Hematopoietic multipotent progenitor cell (in vitro differentiated cells): ENCODE results near the gene ZNHIT6. TPM values are rescaled to one million over a fixed set of nuclear protein-coding genes. Genes with fewer than 3 reads are reported as not detected.
"Not testable (repeated sequence)": the region's sequence is repeated elsewhere in the genome, so short reads cannot be mapped to it uniquely, and the experiment has no call there.

Experiments used
- DNase-seq, 3 donors: peaks; one replicate each; pipeline ENCODE4 v3.0.0-alpha.2; 2011 to 2015; ENCODE audit warnings: low read depth in 2 of 3, low spot score in 2 of 3
- total RNA-seq: library from RNA; depleted of rRNA; stranded (reverse); fragments of >200 nt; gene quantifications from one replicate; pipeline ENCODE4 v1.2.3, GENCODE V29; 2012

Gene ZNHIT6
- total RNA-seq, 1 donor, result 5.9 TPM

DNA sequence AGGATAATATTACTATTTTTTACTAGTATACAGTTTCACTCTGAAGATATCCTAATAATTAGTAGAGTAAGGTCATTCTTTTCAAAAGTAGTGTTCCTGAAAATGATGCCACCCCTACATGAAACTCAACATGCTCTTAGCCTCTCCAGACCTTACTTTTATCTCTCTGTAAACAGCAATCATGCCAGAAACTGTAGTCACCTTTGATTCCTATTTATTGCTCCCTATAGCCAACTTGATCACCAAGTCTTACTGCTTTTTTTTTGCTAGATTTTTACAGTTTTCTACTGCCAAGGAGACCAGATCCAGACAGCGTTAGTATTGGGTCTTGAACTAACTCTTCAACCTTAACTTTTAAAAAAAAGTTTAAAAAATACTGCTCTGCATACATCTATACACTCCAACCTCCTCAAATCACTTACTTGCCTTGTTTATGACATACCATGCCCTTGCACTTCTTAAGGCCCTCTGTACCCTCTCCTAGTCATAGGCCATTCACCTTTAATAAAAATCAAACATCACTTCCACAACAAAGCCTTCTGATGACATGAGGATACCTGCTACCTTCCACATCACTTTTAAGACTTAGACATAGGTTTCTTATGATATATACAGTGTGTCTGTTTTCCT lies 36.1 kb downstream of the ZNHIT6 start:
- no peak for DNase-seq

DNA sequence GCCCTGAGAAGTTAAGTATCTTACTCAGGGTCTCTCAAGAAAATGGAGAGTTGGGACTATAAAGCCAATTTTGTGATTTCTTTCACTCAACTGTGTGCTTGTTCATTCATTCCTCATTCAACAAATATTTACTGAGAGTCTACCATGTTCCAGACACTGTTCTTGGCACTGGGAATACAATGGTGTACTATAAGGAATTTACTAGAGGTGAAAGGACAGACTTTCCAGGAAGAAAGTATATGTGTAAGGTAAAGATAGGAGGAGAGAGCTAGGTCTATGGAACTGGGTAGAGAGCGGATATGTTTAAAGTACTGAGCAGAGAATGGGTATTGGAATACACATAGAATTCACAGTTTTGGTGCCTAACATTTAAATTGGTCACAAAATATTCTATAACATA lies 42.3 kb downstream of the ZNHIT6 start:
- no peak for DNase-seq

DNA sequence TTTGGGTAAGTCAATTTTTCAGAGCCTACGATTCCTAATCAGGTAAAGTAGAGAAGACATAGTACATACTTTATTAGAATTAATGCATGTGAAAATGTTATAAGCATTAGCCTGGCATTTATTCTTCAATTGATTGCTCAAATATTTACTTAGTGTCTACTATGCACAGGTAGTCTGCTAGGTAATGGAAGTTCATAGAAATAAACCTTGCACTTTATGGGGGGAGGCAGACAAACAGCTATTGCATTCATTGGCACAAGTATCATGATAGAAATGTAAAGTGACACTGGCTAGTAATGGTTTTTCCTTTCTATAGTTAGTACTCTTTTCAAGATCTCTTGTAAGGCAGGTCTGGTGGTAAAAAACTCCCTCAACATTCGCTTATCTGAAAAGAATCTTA lies 44.9 kb downstream of the ZNHIT6 start:
- no peak for DNase-seq

DNA sequence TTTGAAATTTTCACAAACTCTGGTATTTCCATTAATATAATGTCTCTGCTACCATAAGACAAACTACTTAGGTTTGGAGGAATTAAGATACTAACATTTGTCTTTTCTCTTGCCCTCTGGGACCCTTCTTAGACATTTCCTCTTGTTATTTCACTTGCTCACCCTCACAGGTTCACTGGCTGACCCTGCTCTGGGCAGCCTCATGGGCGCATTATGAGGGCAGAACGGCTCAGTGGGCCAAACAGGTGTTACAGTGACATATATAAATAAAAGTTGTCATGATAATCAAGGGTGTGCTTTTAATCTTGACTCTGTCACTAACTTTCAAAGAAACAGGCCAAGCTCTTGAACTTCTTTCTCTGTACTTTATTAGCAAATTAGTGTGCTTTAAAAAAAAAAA lies 46.5 kb downstream of the ZNHIT6 start:
- DNase-seq, result no peak

DNA sequence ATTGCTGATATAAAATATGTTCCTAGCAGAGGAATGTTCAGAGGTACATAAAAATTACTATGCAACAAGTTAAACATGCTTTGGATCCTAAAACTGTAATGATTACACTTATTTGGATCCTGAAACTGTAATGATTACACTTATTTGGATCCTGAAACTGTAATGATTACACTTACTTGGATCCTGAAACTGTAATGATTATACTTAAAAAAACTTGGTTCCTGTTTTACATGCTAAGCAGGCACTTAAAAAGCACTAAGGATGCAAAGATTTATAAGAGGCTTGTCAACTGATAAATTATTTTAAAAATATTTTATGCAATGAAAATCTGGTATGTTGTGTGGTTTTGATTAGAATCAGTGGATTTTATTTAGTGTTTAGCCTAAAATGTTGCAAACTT lies 47.7 kb downstream of the ZNHIT6 start:
- DNase-seq, result no peak

DNA sequence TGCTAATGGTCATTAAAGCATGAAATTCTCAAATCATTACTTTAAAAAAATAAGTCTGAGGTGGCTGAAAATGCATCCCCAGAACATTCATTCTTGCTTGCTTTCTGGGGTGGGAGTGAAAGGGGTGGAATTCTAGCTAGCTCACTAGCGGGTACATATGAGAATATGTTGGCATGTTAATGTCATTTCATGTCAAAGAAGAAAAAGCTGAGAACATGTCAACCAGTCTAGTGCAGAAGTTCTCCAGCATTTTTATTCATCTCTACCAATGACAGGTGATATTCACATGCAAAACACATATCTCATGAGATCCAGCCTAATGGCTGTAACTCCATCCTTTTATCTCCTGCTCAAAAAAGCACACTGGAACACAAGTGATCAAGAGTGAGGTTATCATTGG lies 49.1 kb downstream of the ZNHIT6 start:
- no peak for DNase-seq

DNA sequence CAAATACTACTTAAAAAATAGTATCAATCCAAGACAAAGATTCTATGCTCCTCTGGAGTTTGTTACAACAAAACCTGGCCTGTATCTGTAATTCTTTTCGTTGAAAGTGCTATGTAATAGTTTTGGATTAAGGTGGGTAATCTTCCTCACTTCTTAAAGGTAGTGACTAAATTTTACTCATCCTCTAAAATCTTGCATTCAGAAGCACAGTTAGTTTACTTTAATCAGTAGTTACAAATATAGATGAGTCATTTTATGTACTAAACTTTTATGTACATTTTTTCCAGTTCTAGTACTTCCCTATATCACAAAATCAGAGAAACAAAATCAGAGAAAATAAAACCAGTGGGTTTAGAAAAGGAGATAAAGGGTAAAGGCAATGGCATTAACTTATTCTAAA lies 51.3 kb downstream of the ZNHIT6 start:
- no peak for DNase-seq

DNA sequence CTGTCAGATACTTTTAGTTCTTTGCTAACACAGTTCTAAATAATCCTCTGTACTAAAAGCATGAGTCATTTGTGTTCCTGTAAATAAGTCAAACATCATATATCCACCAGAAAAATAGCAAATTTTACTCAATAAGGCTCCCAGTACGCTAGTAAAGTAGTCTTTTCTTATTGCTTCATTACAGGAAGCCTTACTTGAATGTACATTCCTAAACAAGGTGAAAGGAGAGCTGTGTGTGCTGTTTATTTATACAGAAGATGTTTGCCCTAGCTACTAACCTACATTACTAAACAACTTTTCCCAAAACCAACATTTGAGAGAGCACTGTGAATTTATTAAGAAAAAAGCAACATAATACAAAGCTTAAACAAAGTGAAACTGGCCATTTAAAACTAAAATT lies 52.0 kb downstream of the ZNHIT6 start:
- DNase-seq, result no peak

DNA sequence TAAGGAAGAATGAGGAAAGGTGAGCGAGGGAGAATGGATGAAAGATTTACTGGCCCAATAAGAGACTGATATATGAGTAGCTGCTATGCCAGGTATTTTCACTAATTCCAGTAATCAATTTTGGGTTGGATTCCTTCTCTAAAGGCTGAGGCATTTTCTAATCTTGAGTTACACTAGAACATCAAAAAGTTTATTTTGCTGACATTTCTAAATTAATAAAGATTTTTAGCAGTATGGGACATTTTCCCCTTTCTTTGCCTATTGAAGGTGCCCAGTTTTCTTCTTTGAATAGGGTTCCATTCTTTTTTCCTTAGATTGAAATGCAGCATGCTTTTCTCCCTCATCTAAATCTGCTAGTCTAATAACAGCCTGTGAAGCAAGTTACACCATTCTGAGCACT lies 52.9 kb downstream of the ZNHIT6 start:
- no peak for DNase-seq

DNA sequence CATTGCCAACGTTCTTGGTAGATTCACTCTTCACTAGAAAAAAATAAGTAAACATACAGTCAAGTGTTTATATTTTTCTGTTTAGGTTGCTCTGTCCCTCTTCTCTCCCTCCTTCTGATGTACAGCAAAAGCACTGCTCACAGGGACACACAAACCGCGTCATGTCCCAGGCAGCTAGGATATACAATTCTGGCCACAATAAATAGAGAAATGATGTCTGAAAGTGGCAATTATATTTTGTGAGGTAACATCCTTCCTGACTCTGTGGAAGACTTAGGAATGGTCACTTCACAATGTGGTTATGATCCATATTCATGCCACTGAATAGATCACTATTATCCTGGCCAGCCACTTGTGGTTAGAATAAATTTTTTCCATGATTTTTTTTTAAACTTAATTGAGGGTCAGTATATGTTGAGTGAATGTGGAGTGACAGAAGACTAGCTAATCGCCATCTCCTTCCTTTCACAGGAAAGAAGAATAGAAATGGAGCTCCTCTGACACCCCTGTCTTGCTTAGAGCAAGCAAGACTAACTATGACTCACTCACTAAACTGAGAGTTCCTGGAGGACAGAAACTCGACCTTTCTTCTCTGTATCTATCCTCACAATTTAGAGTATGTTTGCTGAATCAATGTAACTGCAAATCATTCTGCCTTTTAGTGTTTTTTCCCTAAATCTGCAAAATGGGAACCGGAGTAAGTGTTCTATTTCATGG lies 54.0 kb downstream of the ZNHIT6 start:
- no peak for DNase-seq

DNA sequence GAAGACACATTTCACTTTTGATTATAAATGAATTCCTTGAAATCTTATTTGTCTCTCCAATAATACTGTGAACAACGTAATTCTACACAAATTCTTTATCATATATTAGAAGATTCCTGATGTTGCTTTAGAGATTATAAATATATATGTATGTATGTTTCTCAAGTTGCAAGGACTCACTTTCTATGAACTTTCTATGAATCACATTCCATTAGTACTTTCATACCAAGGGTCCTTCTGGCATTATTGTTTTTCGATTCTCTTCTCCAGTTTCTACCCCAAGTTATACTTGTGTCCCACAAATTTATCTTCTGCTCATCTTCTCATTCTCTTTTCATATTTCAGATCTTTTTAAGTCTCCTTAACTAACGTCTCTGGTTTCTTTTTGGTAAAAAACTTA lies 55.9 kb downstream of the ZNHIT6 start:
- no peak for DNase-seq

DNA sequence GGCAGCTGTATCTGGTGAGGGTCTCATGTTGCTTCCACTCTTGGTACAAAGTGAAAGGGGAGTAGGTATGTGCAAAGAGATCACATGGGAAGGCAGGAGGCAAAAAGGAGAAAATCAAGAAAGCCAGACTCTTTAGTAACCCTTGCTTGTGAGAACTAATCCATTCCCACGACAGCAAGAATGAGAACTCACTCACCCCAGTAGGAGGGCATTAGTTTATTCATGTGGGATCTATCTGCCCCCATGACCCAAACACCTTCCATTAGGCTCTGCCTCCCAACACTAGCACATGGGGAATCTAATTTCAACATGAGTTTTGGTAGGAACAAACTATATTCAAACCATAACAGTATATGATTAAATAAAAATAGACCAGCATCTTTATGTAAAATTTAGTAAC lies 57.6 kb downstream of the ZNHIT6 start:
- DNase-seq, result no peak

DNA sequence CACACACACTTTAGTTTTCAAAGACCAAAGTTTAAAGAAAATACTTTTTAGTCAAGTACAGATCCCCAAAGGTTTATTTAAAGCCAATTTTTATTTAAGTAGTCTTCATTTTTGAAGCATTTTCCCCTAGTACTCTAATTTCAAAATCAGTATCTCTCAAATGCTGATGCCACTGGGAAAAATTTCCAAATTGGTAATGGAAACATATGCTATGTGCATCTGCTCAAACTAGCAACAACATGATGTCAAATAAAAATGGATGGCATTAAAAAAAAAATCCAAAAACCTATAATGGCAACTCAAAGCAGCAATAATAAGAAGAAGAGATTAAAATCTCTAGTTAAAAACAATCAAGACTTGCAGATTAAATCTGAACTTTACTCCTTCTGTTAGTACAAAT lies 58.6 kb downstream of the ZNHIT6 start:
- DNase-seq, result no peak

DNA sequence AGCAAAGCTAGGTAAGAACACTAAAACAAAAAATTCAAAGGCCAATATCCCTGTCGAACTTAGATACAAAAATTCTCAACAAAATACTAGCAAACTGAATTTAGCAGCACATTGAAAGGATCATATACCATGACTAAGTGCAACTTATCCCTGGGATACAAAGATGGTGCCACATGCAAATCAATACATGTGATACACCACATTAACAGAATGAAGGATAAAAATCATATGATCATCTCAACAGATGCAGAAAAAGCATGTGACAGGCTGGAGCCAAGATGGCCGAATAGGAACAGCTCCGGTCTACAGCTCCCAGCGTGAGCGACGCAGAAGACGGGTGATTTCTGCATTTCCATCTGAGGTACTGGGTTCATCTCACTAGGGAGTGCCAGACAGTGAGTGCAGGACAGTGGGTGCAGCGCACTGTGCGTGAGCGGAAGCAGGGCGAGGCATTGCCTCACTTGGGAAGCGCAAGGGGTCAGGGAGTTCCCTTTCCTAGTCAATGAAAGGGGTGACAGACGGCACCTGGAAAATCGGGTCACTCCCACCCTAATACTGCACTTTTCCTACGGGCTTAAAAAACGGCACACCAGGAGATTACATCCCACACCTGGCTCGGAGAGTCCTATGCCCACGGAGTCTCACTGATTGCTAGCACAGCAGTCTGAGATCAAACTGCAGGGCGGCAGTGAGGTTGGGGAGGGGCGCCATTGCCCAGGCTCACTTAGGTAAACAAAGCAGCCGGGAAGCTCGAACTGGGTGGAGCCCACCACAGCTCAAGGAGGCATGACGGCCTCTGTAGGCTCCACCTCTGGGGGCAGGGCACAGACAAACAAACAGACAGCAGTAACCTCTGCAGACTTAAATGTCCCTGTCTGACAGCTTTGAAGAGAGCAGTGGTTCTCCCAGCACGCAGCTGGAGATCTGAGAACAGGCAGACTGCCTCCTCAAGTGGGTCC lies 66.4 kb downstream of the ZNHIT6 start:
- DNase-seq, result not testable (repeated sequence)

DNA sequence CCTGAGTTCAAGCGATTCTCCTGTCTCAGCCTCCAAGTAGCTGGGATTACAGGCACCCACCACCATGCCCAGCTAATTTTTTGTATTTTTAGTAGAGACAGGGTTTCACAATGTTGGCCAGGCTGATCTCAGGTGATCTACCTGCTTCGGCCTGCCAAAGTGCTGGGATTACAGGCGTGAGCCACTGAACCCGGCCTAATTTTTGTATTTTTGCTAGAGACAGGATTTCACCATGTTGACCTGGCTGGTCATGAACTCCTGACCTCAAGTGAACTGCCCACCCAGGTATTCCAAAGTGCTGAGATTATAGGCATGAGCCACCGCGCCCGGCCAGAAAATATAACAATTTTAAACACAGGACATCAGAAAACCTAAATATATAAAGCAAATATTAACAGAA lies 68.3 kb downstream of the ZNHIT6 start:
- DNase-seq, result not testable (repeated sequence)

DNA sequence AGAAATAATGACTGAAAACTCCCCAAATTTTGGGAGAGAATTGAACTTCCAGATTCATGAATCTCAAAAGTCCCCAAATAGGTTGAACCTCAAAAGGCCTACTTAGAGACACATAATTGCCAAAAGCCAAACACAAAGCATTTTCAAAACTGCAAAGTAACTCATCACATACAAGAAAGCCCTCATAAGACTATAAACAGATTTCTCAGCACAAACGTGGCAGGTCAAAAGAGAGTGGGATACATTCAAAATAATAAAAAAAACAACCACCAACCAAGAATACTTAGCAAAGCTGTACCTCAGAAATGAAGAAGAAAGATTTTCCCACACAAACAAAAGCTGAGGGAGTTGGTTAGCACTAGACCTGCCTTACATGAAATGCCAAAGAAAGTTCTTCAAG lies 69.8 kb downstream of the ZNHIT6 start:
- no peak for DNase-seq

DNA sequence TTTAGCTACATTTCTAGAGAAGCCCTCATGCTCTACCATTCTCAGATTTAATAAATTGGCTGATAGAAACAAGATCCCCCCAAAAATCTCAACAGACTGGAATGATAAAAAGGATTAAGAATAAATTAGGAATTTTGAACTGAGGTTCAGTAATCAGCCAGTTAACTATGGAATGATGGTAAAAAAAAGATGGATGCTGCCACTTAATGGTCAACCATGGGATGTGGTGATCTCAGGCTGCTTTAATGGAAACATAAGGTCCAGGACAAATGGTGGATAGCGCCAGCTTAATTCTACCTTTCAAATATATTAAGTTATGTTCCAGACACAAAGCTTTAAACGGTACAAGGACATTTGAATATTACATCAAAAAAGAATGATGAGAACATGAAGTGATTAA lies 77.7 kb downstream of the ZNHIT6 start:
- DNase-seq, result no peak

DNA sequence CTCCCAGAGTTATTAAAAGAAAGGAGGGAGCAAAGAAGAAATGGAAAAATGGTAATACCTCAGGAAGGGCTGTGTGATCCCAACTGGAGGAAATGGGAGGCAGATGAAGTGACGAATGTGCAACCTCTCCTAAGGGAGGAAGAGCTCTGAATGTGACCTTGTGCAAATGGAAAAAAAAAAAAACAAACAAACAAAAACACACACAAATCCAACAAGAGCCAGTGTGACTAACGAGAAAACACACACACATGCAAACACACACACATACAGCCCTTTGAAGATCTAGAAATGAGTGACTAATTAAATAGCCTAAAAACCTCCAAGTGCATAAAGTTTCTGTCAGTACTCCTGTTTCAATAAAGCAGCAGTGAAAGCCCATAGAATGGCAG lies 78.7 kb downstream of the ZNHIT6 start:
- DNase-seq, result no peak

DNA sequence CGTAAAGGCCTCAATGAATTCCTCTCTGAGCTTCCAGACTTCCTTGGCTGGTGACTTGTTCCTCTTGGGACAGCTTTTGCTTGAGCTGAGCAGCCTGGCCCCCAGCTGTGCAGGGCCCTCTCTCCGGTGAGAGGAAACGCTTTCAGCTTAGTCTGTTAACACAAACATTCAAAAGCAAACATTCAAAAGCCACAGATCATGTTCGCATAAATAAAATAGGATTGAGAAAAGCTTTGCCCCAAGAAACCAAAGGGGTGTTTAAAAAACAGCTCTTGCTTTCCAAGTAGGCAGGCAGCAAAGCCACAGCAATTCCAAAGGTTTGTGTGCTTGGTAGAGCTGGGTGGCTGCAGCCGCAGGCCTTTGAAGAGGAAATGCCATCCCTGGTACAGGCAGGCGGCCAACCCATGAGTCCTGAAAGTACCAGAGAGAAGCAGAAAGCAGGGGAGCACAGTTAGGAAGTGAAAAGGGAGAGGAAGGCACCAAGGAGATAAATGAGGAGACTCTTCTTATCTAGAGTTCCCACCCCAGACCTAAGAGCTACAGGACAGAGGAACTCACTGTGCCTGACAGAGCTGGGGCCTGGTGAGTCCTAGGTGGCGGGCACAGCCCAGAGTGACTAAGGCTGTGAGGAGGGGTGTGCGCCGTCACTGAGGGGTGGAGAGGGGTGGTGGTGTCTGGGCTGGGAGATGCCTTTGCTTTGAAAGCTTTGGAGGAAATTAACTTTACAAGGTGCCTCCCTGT lies 79.3 kb downstream of the ZNHIT6 start:
- DNase-seq, result no peak

DNA sequence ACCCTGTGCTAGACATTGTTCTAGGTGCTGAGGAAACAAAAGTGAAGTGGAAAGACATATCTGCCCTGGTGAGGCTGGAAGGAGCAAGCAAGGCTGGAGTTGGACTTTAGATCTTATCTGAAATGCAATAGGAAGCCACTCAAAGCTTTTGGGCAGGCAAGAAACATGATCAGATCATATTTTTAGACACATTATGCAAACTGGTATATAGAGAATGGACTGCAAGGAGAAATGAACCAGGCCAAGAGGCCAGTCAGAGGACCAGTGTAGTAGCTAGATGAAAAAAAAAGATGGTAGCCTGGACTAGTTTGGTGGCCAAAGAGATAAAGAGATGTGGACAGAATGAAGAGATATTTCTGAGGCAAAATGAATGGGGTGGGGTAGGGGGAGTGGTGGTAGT lies 81.4 kb downstream of the ZNHIT6 start:
- DNase-seq, result no peak

DNA sequence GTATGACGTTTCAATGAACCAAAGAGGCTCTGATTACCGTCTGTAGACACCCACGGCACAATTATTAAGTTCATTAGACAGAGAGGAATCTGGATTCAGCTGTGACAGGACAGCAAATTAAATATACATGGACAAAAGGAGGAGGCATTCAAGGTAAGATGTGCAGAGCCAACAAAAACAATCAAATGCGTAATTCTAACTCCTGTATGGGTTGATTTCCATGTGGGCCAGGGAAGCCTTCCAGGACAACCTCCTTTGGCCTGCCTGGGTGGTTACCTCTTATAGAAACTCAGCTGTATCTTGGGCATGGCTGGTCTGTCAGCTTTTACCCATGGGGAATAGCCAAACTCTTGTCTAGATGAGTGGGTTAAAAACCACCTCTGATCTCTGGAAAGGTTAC lies 83.9 kb downstream of the ZNHIT6 start:
- DNase-seq, result no peak
